Measurements from ENCODE around the gene U2AF1L4.

DNA sequence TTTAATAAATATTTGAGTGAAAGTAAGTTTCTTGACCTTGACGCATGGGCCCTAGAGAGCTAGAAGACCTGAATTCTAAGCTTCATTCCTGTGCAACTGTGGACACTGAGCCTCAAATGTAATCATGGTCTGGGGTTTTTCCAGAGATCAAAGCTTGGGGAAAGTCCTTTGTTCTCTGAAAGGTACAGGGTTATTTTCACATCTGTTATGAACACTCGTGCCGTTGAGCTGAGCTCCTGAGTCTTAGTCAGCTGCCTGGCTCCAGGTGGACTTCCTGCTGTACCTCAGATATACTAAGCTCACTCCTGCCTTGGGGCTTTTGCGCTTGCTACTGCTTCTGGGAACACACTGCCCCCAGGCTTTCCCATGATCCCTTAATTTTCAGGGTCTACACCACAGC is 48.4 kb downstream of the U2AF1L4 start:
- no peak for TF ChIP-seq EP300 (IDR thresholded peaks at IDR 0.05)
- TF ChIP-seq POLR2AphosphoS5 (IDR thresholded peaks at IDR 0.05): no peak
- TF ChIP-seq, protein P1, sequence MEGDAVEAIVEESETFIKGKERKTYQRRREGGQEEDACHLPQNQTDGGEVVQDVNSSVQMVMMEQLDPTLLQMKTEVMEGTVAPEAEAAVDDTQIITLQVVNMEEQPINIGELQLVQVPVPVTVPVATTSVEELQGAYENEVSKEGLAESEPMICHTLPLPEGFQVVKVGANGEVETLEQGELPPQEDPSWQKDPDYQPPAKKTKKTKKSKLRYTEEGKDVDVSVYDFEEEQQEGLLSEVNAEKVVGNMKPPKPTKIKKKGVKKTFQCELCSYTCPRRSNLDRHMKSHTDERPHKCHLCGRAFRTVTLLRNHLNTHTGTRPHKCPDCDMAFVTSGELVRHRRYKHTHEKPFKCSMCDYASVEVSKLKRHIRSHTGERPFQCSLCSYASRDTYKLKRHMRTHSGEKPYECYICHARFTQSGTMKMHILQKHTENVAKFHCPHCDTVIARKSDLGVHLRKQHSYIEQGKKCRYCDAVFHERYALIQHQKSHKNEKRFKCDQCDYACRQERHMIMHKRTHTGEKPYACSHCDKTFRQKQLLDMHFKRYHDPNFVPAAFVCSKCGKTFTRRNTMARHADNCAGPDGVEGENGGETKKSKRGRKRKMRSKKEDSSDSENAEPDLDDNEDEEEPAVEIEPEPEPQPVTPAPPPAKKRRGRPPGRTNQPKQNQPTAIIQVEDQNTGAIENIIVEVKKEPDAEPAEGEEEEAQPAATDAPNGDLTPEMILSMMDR (IDR thresholded peaks at IDR 0.05): no peak
- no peak for TF ChIP-seq POLR2A (IDR thresholded peaks at IDR 0.05)
